H1 (cell line): ENCODE measurements around the gene MT1B. TPM values are rescaled to one million over a fixed set of nuclear protein-coding genes. Genes with fewer than 3 reads are reported as not detected.

Experiments used
- SAP30 ChIP-seq: fragments of 300-600 bp; sonication (generic); IDR thresholded peaks from 2 replicates; pipeline ENCODE4 v1.7.1; 2012; ENCODE audit warnings: low read length, moderate library complexity, mild to moderate bottlenecking, inconsistent platforms; ENCODE audit not compliant: insufficient read depth, insufficient replicate concordance
- SP1 ChIP-seq: IDR thresholded peaks from 2 replicates; pipeline ENCODE4 v1.6.1; 2011; ENCODE audit warnings: low read depth, low read length
- polyA plus RNA-seq, 7 experiments: library from polyadenylated mRNA; depleted of rRNA in 3 of 7; stranded (reverse) in 5 of 7; unstranded in 2 of 7; fragments of >200 nt in 5 of 7; fragments of 200-250 nt in 2 of 7; gene quantifications; 1 replicate in 5 of 7; 2 replicates in 1 of 7; 4 replicates in 1 of 7; pipeline versions ENCODE4 v1.2.1 to v1.2.3, GENCODE V29; 2011 to 2013; ENCODE audit warnings: missing spikeins in 2 of 7, mixed read lengths in 2 of 7
- total RNA-seq: library from RNA; stranded (reverse); fragmentation: NEBNext Ultra II Directional; extraction: Animal tissue kit (Norgen Biotek cat#: 25700); gene quantifications from 2 replicates; pipeline ENCODE4 v1.2.1, GENCODE V29; 2021

Gene MT1B
- total and polyA plus RNA-seq, 2 of the 8 experiments (the other 6 are each of a cell fraction or from before 2014, with no cell fraction given): not detected

- TF ChIP-seq SP1 (no peak), SAP30 (no peak)
These were observed 37.1 kb upstream of the MT1B start (continued) for GRCh38 chr16:56614549-56614991.
